Neural cell (in vitro differentiated cells): ENCODE measurements around the gene SND1. TPM values are rescaled to one million over a fixed set of nuclear protein-coding genes. Genes with fewer than 3 reads are reported as not detected.

ENCODE experiments used
- H2AFZ ChIP-seq: fragments of 200-600, 300-800 bp; sonication (generic), shearing (Covaris generic); 2 replicates; pipeline ENCODE4 v1.6.0; 2014; ENCODE audit warnings: low read depth, mild to moderate bottlenecking, antibody characterized with exemption, low read length, moderate library complexity
- H3F3A ChIP-seq: fragments of 200-600 bp; shearing (Covaris generic); 2 replicates; pipeline ENCODE4 v1.6.1; 2016; ENCODE audit warnings: mild to moderate bottlenecking, moderate library complexity, mixed read lengths, antibody characterized with exemption, low read length; ENCODE audit not compliant: insufficient read depth, poor library complexity, severe bottlenecking
- H3K27ac ChIP-seq: fragments of 200-600, 300-800 bp; sonication (generic), shearing (Covaris generic); 2 replicates; pipeline ENCODE4 v1.5.1; 2014; ENCODE audit warnings: mild to moderate bottlenecking, low read length, moderate library complexity
- H3K27me3 ChIP-seq: fragments of 300-800, 200-600 bp; sonication (generic), shearing (Covaris generic); 2 replicates; pipeline ENCODE4 v1.6.0; 2014; ENCODE audit warnings: mild to moderate bottlenecking, low read depth, low read length, moderate library complexity; ENCODE audit not compliant: insufficient read depth
- H3K36me3 ChIP-seq: fragments of 300-800, 200-600 bp; sonication (generic), shearing (Covaris generic); 2 replicates; pipeline ENCODE4 v1.5.1; 2014; ENCODE audit warnings: mild to moderate bottlenecking, antibody characterized with exemption, low read length, moderate library complexity; ENCODE audit not compliant: insufficient read depth
- H3K4me2 ChIP-seq: fragments of 300-800, 200-600 bp; sonication (generic), shearing (Covaris generic); 2 replicates; pipeline ENCODE4 v1.6.0; 2014; ENCODE audit warnings: mild to moderate bottlenecking, low read length
- H3K4me3 ChIP-seq: fragments of 300-800, 200-600 bp; sonication (generic), shearing (Covaris generic); 2 replicates; pipeline ENCODE4 v1.5.1; 2014; ENCODE audit warnings: mild to moderate bottlenecking, low read length, moderate library complexity
- H3K79me2 ChIP-seq: fragments of 200-600 bp; shearing (Covaris generic); replicated peaks from 2 replicates; pipeline ENCODE4 v1.6.0; 2014; ENCODE audit warnings: mild to moderate bottlenecking, low read length, moderate library complexity; ENCODE audit not compliant: insufficient read depth
- H3K9ac ChIP-seq: fragments of 300-800, 200-600 bp; sonication (generic), shearing (Covaris generic); 2 replicates; pipeline ENCODE4 v1.6.1; 2016; ENCODE audit warnings: mild to moderate bottlenecking, low read length, mixed read lengths
- H3K9me2 ChIP-seq: fragments of 200-600 bp; shearing (Covaris generic); 2 replicates; pipeline ENCODE4 v1.6.1; 2016; ENCODE audit warnings: mild to moderate bottlenecking, low read length, mixed read lengths; ENCODE audit not compliant: insufficient read depth
- H3K9me3 ChIP-seq: fragments of 200-600, 300-800 bp; sonication (generic), shearing (Covaris generic); 2 replicates; pipeline ENCODE4 v1.6.1; 2016; ENCODE audit warnings: mild to moderate bottlenecking, mixed run types, low read length, moderate library complexity, mixed read lengths
- H4K20me1 ChIP-seq: fragments of 200-600 bp; shearing (Covaris generic); 2 replicates; pipeline ENCODE4 v1.6.1; 2016; ENCODE audit warnings: mild to moderate bottlenecking, mixed run types; ENCODE audit not compliant: insufficient read depth
- EP300 ChIP-seq: fragments of 450-650 bp; conservative IDR thresholded peaks from 2 replicates; pipeline ENCODE4 v1.6.1; 2014; ENCODE audit warnings: antibody characterized with exemption, mild to moderate bottlenecking, moderate library complexity; ENCODE audit not compliant: poor library complexity, severe bottlenecking
- EZH2 ChIP-seq: fragments of 200-600, 300-800 bp; shearing (Covaris generic), sonication (generic); IDR thresholded peaks from 2 replicates; pipeline ENCODE4 v1.6.1; 2014; ENCODE audit warnings: antibody characterized with exemption, low read length, borderline replicate concordance, mild to moderate bottlenecking; ENCODE audit not compliant: insufficient read depth, poor library complexity, severe bottlenecking
- MXI1 ChIP-seq: fragments of 450-650 bp; conservative IDR thresholded peaks from 2 replicates; pipeline ENCODE4 v1.6.1; 2014; ENCODE audit warnings: antibody characterized with exemption, mild to moderate bottlenecking; ENCODE audit not compliant: poor library complexity, severe bottlenecking
- POLR2AphosphoS5 ChIP-seq: IDR thresholded peaks from 2 replicates; pipeline ENCODE4 v1.6.1; 2012
- RAD21 ChIP-seq: fragments of 450-650 bp; conservative IDR thresholded peaks from 2 replicates; pipeline ENCODE4 v1.6.1; 2014; ENCODE audit warnings: antibody characterized with exemption, mild to moderate bottlenecking, moderate library complexity
- SMC3 ChIP-seq: fragments of 450-650 bp; conservative IDR thresholded peaks from 2 replicates; pipeline ENCODE4 v1.6.1; 2014; ENCODE audit warnings: antibody characterized with exemption, mild to moderate bottlenecking, moderate library complexity; ENCODE audit not compliant: poor library complexity
- TAF1 ChIP-seq: IDR thresholded peaks from 2 replicates; pipeline ENCODE4 v1.6.1; 2012; ENCODE audit warnings: low read depth
- polyA plus RNA-seq: library from polyadenylated mRNA; depleted of rRNA; stranded (reverse); fragments of >200 nt; gene quantifications from 2 replicates; pipeline ENCODE4 v1.2.3, GENCODE V29; 2014
- TF ChIP-seq, protein P1 (sequence below): fragments of 450-650 bp; IDR thresholded peaks from 2 replicates; pipeline ENCODE4 v1.5.1; 2014; ENCODE audit warnings: antibody characterized with exemption, mild to moderate bottlenecking, moderate library complexity; ENCODE audit not compliant: poor library complexity, severe bottlenecking
- TF ChIP-seq, protein P2 (sequence below): IDR thresholded peaks from 2 replicates; pipeline ENCODE4 v1.6.1; 2012; ENCODE audit warnings: borderline replicate concordance

Gene SND1
- polyA plus RNA-seq, 1 donor from 2014 or later = 37.4 TPM

DNA sequence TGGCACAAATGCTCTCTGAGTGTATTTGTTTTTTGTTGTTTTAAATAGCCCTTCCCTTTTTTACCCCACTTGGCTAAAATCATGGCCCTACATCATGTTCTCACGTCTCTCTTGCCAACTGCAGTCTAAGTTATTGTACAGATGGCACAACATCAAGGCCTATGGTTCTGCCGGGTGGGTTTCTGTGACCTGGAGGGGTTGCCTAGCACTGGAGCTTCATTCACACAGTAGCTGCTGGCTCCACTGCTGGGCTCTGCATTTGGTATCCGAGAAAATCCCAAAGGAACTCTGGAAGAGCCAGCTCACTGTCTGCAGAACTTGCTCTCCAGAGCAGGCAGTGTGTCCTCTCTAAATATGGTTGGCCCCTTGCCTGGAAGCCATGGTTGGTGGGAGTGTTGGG lies 258.7 kb downstream of the SND1 start:
- H3K27ac ChIP-seq = no peak overlapping the region
- no peak overlapping the region for H3K9ac ChIP-seq
- no peak overlapping the region for H2AFZ ChIP-seq
- H3K27me3 ChIP-seq = no peaks in the 10 kb centered on the region
- no peaks in the 10 kb centered on the region for H3F3A ChIP-seq
- no peaks in the 10 kb centered on the region for H3K9me2 ChIP-seq
- H3K36me3 ChIP-seq = no peaks in the 10 kb centered on the region
- H3K4me2 ChIP-seq = no peak overlapping the region
- no peaks in the 10 kb centered on the region for H3K79me2 ChIP-seq
- no peak overlapping the region for H3K4me3 ChIP-seq
- H4K20me1 ChIP-seq = no peaks in the 10 kb centered on the region
- no peaks in the 10 kb centered on the region for H3K9me3 ChIP-seq
- TF ChIP-seq MXI1 (no peak), POLR2AphosphoS5 (no peak), TAF1 (no peak), EZH2 (no peak), EP300 (no peak), SMC3 (no peak), RAD21 (no peak)
- TF ChIP-seq, protein P1, sequence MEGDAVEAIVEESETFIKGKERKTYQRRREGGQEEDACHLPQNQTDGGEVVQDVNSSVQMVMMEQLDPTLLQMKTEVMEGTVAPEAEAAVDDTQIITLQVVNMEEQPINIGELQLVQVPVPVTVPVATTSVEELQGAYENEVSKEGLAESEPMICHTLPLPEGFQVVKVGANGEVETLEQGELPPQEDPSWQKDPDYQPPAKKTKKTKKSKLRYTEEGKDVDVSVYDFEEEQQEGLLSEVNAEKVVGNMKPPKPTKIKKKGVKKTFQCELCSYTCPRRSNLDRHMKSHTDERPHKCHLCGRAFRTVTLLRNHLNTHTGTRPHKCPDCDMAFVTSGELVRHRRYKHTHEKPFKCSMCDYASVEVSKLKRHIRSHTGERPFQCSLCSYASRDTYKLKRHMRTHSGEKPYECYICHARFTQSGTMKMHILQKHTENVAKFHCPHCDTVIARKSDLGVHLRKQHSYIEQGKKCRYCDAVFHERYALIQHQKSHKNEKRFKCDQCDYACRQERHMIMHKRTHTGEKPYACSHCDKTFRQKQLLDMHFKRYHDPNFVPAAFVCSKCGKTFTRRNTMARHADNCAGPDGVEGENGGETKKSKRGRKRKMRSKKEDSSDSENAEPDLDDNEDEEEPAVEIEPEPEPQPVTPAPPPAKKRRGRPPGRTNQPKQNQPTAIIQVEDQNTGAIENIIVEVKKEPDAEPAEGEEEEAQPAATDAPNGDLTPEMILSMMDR = no peak
- TF ChIP-seq, protein P2, sequence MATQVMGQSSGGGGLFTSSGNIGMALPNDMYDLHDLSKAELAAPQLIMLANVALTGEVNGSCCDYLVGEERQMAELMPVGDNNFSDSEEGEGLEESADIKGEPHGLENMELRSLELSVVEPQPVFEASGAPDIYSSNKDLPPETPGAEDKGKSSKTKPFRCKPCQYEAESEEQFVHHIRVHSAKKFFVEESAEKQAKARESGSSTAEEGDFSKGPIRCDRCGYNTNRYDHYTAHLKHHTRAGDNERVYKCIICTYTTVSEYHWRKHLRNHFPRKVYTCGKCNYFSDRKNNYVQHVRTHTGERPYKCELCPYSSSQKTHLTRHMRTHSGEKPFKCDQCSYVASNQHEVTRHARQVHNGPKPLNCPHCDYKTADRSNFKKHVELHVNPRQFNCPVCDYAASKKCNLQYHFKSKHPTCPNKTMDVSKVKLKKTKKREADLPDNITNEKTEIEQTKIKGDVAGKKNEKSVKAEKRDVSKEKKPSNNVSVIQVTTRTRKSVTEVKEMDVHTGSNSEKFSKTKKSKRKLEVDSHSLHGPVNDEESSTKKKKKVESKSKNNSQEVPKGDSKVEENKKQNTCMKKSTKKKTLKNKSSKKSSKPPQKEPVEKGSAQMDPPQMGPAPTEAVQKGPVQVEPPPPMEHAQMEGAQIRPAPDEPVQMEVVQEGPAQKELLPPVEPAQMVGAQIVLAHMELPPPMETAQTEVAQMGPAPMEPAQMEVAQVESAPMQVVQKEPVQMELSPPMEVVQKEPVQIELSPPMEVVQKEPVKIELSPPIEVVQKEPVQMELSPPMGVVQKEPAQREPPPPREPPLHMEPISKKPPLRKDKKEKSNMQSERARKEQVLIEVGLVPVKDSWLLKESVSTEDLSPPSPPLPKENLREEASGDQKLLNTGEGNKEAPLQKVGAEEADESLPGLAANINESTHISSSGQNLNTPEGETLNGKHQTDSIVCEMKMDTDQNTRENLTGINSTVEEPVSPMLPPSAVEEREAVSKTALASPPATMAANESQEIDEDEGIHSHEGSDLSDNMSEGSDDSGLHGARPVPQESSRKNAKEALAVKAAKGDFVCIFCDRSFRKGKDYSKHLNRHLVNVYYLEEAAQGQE = no peak

DNA sequence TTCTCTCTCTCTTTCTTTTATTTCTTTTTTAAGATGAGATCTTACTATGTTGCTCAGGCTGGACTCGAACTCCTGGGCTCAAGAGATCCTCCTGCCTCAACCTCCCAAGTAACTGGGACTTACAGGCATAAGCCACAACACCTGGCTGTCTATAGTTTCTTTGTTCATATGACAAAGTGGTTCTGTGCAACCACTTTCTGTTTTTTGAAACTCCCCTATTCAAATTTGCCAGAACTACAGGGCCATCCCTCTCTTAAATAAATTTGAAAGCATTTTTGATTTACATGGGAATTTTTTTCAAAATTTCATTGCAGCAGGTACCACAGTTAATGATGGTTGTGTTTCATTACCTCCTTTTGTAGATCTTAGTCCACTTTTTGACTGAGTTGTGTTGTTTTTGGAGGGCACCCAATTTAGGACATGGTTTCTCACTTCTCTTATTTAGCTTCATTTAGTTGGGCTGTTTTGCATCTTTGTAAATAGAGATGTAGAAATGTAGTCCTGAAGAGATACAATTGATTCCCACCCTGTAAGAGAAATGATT lies 260.0 kb downstream of the SND1 start:
- Histone ChIP-seq H2AFZ (no peak overlapping the region), H3K4me2 (no peak overlapping the region), H3K36me3 (no peaks in the 10 kb centered on the region), H4K20me1 (no peaks in the 10 kb centered on the region), H3K9me3 (no peaks in the 10 kb centered on the region), H3K27ac (no peak overlapping the region), H3K79me2 (no peaks in the 10 kb centered on the region), H3K9ac (no peak overlapping the region), H3K9me2 (no peaks in the 10 kb centered on the region), H3K4me3 (no peak overlapping the region), H3F3A (no peaks in the 10 kb centered on the region), H3K27me3 (no peaks in the 10 kb centered on the region)
- TF ChIP-seq TAF1 (no peak), EZH2 (no peak), SMC3 (no peak), RAD21 (no peak), EP300 (no peak), POLR2AphosphoS5 (no peak), MXI1 (no peak)
- TF ChIP-seq, protein P1 = no peak
- TF ChIP-seq, protein P2 = no peak
